ENCODE measurements around the gene SPATA12. TPM values are rescaled to one million over a fixed set of nuclear protein-coding genes. Genes with fewer than 3 reads are reported as not detected.
A peak's percentile ranks its signal among the peaks of the same experiment; 100 is the strongest.
"Not testable (repeated sequence)": the region's sequence is repeated elsewhere in the genome, so short reads cannot be mapped to it uniquely, and the experiment has no call there.

Gene SPATA12
- total RNA-seq, 1 donor from 2014 or later = not detected

GRCh38 chr3:57078635-57079473 is 18.4 kb downstream of the SPATA12 start:
- intact Hi-C loops (cut with DNase I) = loop anchor here (5.0 kb wide), 1 partner anchor 82 kb away; no protein-coding TSS in a partner anchor
- ATAC-seq (ENCODE audit: poor library complexity) = peak; percentile 88
- DNase-seq = peak; percentile 62

DNA sequence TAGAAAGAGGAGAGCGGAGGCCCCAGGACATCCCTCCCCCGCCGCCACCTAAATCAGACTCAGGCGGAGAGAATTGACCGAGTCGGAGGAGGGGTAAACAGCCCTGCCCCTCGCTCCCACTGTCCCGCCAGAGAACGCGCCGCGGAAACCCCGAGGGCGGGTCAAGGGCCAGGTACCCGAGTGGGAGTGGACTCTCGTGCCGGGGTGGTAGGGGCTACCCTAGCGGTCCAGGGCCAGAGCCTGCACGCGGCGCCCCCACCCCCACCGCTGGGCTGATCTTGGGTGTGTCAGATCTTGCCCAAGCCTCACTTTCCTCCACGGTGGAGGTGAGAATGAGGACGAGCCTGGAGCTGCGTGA is 19.0 kb downstream of the SPATA12 start:
- DNase-seq (peak; percentile 45), ATAC-seq (ENCODE audit: poor library complexity) (no peak)
- intact Hi-C loops (cut with DNase I) = loop anchor here (5.0 kb wide), 1 partner anchor 82 kb away; no protein-coding TSS in a partner anchor

DNA sequence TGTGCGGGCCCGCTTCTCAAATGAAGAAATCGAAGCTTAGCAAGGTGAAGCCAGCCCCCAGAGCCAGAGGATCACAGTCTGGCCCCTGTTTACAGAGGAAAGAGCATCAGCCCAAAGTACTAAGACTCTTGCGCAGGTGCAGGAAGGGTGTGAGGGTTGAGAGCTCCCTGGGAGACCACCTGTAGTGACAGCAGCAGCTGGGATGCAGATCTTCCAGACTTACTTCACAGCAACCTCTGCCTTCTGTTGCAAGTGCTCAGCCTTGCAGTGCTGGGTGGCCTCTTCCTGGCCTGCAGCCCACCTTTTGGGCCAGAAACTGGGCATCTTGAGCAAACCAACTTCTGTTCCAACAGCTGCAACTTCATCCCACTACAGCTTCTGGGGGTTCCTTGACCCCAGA is 19.7 kb downstream of the SPATA12 start:
- ATAC-seq (ENCODE audit: poor library complexity) = no peak
- DNase-seq = no peak
- intact Hi-C loops (cut with DNase I) = no loop called here

DNA sequence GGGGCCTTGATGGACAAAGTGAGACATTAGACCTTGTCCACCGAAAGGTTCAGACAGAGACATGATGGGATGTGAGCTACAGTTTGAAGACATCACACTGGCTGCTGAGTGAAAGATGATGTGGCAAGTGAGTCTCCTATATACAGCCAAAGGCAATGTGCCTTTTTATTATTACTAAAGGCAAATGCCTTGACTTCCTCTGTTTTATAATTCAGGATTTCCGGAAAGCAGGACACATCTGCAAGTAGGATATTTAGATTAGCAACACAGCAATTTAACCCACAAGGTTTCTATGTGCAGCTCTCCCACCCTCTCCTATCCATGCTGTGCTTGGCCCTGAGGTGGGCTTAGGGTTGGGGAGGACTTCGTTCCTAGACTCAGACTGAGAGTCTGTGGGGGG is 20.7 kb downstream of the SPATA12 start:
- no peak for ATAC-seq (ENCODE audit: poor library complexity)
- intact Hi-C loops (cut with DNase I) = no loop called here
- no peak for DNase-seq

- no peak for ATAC-seq (ENCODE audit: poor library complexity)
- DNase-seq = no peak
- intact Hi-C loops (cut with DNase I) = no loop called here
These were observed 22.0 kb downstream of the SPATA12 start for GRCh38 chr3:57082481-57082880.

DNA sequence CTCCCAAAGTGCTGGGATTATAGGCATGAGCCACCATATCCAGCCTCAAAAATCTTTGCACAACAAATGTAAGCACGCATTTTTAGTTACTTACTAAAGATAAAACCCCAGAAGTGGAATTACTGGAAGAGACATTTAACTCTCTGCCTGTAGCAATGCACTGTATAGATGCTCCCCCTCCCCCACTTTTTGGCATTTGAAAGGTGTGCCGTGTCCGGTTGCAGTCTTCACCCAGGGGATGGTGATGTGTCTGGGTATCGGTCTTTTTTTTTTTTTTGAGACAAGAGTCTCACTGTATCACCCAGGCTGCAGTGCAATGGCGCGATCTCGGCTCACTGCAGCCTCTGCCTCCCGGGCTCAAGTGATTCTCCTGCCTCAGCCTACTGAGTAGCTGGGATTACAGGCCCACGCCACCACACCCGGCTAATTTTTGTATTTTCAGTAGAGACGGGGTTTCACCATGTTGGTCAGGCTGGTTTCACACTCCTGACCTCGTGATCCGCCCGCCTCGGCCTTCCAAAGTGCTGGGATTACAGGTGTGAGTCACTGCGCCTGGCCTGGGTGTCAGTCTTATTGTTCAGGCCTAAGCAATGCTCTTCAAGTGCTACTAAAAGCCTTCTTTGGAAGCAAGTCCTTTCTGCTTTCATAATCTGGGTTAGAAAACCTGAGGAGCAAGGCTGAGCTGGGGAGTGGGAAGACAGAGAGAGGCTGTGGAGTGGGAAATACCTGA is 23.0 kb downstream of the SPATA12 start:
- ATAC-seq (ENCODE audit: poor library complexity); DNase-seq; intact Hi-C loops (cut with DNase I): not testable (repeated sequence)

DNA sequence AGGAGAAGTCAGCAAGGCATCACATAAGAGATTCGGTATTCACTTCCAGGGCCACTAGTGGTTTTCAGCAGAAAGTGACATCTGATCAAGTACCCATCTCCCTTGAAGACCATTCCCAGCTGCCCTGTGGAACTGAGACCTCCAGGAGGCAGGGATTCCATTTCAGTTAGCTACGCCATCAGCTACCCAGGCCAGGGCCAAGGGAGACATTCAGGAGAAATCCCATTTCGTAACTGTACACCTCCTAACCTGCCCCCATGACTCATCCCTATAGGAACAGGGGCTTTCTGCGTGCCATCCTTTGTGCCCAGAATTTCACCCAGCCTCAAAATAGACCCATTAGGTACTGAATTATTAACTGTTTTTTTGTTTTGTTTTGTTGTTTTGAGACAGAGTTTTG is 24.7 kb downstream of the SPATA12 start:
- intact Hi-C loops (cut with DNase I) = no loop called here
- ATAC-seq (ENCODE audit: poor library complexity) = no peak
- DNase-seq = no peak

DNA sequence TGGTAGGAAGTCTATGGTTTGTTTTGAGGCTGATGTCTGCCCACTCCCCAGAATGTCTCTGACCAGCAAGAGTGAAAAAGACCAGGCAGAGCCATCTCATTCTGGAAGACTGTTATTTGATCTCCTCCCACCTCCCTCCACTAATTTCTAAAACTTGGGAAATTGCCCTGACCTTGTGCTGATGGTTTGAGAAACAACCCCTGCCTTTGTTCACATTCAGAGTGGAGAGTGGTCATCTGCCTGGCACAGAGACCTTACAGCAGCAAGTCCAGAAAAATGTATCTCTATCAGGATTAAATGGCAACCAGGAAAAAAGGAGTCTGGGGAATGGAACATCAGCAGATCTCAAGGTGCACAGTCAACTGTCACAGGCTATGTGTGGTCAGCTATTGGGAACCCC is 25.7 kb downstream of the SPATA12 start:
- ATAC-seq (ENCODE audit: poor library complexity) = no peak
- no peak for DNase-seq
- intact Hi-C loops (cut with DNase I) = no loop called here

DNA sequence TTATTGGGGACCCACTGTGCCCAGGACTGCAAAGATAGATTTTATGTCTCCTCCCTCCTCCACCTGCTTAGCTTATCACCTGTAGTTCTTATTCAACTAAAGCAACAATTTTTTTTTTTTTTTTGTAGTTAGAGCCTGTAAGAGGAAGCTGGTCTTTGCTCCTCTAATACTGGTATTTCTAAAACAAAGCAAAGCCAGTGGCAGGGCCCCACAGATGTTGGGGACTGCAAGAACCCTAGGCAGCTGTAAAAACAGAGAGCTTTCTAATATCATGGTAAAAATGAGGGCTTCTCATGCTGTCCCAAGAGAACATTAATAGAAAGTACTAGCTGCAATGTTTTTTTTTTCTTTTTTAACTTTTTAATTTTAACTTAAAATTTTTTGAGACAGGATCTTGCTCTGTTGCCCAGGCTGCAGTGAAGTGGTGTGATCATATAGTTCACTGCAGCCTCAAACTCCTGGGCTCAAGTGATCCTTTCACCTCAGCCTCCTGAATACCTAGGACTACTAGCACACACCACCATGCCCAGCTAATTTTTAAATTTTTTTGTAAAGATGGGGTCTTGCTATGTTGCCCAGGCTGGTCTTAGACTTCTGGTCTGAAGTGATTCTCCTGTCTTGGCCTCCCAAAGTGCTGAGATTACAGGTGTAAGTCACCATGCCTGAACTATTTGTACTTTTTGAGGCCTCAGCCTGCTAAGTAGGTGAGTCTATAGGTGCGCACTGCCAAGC is 27.1 kb downstream of the SPATA12 start:
- intact Hi-C loops (cut with DNase I) = no loop called here
- ATAC-seq (ENCODE audit: poor library complexity) (no peak), DNase-seq (no peak)

- ATAC-seq (ENCODE audit: poor library complexity) (no peak), DNase-seq (no peak)
- intact Hi-C loops (cut with DNase I) = no loop called here
These were observed 28.0 kb downstream of the SPATA12 start for GRCh38 chr3:57088503-57088902.

GRCh38 chr3:57089043-57089442 is 28.6 kb downstream of the SPATA12 start:
- intact Hi-C loops (cut with DNase I) = no loop called here
- no peak for ATAC-seq (ENCODE audit: poor library complexity)
- no peak for DNase-seq

- ATAC-seq (ENCODE audit: poor library complexity) (peak; percentile 45), DNase-seq (no peak)
- intact Hi-C loops (cut with DNase I) = no loop called here
These were observed 31.2 kb downstream of the SPATA12 start for GRCh38 chr3:57091521-57092273.

GRCh38 chr3:57093489-57093888 is 33.0 kb downstream of the SPATA12 start:
- intact Hi-C loops (cut with DNase I) = no loop called here
- ATAC-seq (ENCODE audit: poor library complexity) (no peak), DNase-seq (no peak)

DNA sequence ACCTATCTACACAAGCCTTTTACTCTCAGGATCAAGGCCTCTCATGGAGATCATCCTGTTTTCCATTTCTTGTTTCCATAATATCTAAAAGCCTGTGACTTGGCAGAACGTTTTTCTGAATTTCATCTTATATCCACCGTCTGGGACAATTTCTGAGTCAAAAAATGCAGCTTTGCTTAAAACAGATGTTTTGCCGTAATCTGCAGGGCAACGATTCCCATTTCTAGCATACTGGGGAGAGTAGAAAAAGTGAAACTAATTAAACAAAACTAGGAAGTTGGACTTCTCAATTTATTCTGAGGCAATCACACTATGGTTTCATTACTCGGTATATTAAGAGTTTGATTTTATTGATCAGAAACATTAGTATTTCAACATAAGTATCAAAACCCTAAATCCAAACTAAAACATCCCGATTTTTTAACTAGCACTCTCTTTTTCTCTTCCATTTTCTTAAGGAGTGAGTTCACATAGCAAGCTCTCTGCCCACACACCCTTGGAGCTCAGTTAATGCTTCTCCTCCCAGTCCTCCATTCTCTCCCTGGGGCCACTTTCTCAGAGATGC is 33.6 kb downstream of the SPATA12 start:
- intact Hi-C loops (cut with DNase I) = no loop called here
- DNase-seq (no peak), ATAC-seq (ENCODE audit: poor library complexity) (peak; percentile 37)

DNA sequence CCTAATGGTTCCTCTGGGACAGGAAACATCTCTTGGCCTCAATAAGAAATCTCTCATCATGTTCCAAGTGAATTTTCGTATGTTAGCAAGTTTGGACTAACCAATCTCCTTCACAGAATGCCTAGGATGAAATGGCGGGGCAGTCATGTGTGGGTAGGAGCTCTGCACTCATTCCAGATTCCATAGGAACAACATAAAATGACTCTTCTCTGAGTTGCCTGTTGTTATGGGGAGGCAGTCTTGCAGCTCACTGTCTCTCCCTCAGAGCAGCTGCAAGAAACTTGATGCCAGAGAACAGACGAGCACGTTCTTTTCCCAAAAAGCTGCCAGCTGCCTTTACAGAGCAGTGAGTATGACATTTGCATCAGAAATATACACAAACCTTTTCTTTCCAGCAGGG is 34.1 kb downstream of the SPATA12 start:
- no peak for DNase-seq
- peak; percentile 19 for ATAC-seq (ENCODE audit: poor library complexity)
- intact Hi-C loops (cut with DNase I) = no loop called here

GRCh38 chr3:57095363-57095762 is 34.9 kb downstream of the SPATA12 start:
- no peak for ATAC-seq (ENCODE audit: poor library complexity)
- intact Hi-C loops (cut with DNase I) = no loop called here
- no peak for DNase-seq

GRCh38 chr3:57097536-57097935 is 37.1 kb downstream of the SPATA12 start:
- no peak for DNase-seq
- intact Hi-C loops (cut with DNase I) = no loop called here
- ATAC-seq (ENCODE audit: poor library complexity) = no peak

All from Right ventricle myocardium superior (tissue), 1 donor.